GM19395 (cell line): ENCODE measurements around the gene HCRT.
"Not testable (repeated sequence)": the region's sequence is repeated elsewhere in the genome, so short reads cannot be mapped to it uniquely, and the experiment has no call there.

ENCODE experiments used
- ATAC-seq: cut with Tn5 transposase; IDR thresholded peaks from one replicate; pipeline ENCODE4 v1.9.1; 2021; ENCODE audit warnings: mild to moderate bottlenecking, moderate library complexity; ENCODE audit not compliant: unreplicated experiment

The HCRT gene

GRCh38 chr17:42184713-42185620 is at the start of gene HCRT:
Gene HCRT (minus strand): TSS chr17:42185452. CDS start chr17:42185365, 87 bp downstream.
- no peak for ATAC-seq

GRCh38 chr17:42233994-42234393 is 48.7 kb upstream of the HCRT start:
- no peak for ATAC-seq

GRCh38 chr17:42233156-42233555 is 47.9 kb upstream of the HCRT start:
- ATAC-seq: no peak

GRCh38 chr17:42230225-42230624 is 45.0 kb upstream of the HCRT start:
- ATAC-seq: no peak

- ATAC-seq: no peak
Measured at GRCh38 chr17:42227849-42228700, 42.8 kb upstream of the HCRT start.

DNA sequence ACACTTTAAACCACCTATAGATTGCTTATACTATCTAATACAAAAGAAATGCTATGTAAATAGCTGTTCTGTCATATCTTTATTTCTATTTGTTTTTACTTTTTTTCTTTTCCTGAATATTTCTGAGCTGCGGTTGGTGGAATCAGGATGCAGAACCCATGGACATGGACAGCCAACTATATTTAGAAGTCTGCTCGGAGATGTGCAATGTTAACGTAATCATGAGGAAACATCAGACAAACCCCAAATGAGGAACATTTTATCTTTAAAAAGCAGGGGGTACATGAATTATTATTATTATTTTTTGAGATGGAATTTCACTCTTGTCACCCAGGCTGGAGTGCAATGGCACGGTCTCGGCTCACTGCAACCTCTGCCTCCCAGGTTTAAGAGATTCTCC is 40.4 kb upstream of the HCRT start:
- ATAC-seq: no peak

DNA sequence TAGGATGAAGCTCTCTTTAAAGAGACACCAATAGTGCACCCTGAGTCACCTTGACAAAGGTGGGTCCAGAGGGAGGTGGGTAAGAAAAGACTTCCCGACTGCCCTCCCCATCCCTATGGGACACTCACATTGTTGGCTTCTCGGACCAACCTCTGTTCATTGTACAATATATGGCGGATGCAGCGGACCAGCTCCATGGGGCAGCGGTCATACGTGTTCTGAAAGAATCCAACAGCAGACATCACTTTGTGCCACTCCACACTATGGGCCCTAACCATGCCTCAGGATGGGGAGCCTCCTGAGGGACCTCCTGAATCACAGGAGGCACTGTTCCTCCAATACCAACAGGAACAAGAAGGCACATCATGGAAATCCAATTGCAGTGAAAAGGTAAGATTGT is 39.4 kb upstream of the HCRT start:
- ATAC-seq: no peak

DNA sequence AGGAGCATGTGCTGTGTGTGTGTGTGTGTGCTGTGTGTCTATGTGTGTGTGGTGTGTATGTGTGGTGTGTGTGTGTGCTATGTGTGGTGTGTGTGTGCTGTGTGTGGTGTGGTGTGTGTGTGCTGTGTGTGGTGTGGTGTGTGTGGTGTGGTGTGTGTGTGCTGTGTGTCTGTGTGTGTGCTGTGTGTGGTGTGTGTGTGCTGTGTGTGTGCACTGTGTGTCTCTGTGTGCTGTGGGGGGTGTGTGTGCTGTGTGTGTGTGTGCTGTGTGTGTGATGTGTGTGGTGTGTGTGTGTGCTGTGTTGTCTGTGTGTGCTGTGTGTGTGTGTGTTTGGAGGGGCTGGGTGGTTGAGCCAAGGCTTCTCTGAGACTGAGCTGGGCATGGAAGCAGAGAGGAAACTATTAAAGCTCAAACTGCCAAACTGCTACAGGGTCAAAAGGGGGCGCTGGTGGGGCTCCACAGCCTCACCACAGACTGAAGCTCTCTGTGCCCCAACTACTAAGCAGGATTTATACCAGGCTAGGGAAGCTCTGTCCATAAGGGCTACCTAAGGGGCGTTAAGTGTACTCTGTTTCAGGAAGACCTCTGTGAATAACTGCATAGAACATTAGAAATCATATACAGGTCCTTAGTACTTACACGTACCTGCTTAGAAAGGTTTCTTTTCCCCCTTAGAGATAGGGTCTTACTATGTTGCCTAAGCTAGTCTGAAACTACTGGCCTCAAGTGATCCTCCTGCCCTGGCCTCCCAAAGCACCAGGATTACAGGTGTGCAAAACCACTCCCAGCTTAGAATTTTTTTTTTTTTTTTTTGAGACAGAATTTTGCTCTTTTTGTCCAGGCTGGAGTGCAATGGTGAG is 36.9 kb upstream of the HCRT start:
- no peak for ATAC-seq

GRCh38 chr17:42219280-42219679 is 34.0 kb upstream of the HCRT start:
- not testable (repeated sequence) for ATAC-seq

- no peak for ATAC-seq
Measured at GRCh38 chr17:42214156-42214555, 28.9 kb upstream of the HCRT start.

GRCh38 chr17:42212382-42212781 is 27.1 kb upstream of the HCRT start:
- ATAC-seq: no peak

GRCh38 chr17:42211921-42212341 is 26.7 kb upstream of the HCRT start:
- not testable (repeated sequence) for ATAC-seq

- ATAC-seq: no peak
Measured at GRCh38 chr17:42210046-42210445, 24.8 kb upstream of the HCRT start.

DNA sequence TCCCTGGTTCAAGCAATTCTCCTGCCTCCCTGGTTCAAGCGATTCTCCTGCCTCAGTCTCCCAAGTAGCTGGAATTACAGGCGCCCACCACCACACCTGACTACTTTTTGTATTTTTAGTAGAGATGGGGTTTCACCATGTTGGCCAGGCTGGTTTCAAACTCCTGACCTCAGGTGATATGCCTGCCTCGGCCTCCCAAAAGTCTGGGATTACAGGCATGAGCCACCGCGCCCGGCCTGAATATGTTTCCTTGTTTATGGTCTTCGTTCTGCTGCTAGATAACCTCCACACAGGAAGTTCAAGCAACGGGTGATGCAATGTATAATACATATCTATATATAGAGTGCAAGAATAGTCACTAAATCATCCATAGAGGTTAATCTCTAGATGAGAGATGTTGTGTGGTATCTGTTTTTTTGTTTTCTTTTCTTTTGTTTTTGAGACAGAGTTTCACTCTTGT is 20.9 kb upstream of the HCRT start:
- ATAC-seq: not testable (repeated sequence)

GRCh38 chr17:42203354-42203753 is 18.1 kb upstream of the HCRT start:
- no peak for ATAC-seq

- no peak for ATAC-seq
Measured at GRCh38 chr17:42202696-42203095, 17.4 kb upstream of the HCRT start.

GRCh38 chr17:42202159-42202558 is 16.9 kb upstream of the HCRT start:
- no peak for ATAC-seq

- no peak for ATAC-seq
Measured at GRCh38 chr17:42201458-42201772, 16.2 kb upstream of the HCRT start.

- no peak for ATAC-seq
Measured at GRCh38 chr17:42200706-42201457, 15.6 kb upstream of the HCRT start.

DNA sequence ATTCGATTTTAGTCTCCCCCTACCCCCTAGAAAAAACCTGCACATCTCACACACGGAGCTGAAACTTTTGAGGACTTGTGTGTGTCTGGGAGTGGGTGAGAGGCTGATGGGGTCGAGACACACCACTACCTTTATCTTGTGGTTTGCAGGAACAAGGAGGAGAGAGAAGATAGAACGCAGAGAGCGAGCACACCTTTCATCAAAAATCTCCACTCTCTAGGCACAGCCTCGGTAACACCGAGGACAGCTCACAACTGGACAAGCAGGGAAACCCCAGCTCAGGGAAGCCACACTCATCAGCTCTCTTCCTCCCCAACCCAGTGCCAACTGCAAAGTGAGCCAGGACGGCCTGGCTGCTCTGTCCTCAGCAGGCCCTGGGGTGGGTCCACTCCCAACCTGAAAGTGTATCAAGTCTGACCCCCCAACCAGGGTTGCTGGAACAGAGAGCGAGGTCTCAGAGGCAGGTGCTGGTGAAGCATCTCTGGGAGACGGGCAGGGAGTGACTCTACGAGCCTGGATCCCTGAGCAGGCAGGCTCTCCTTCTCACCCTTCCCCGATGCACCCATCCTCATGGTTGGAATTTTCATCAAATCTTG is 14.3 kb upstream of the HCRT start:
- no peak for ATAC-seq
